Activated CD4-positive, alpha-beta T cell treated with anti-CD3 and anti-CD28 coated beads for 48 hours (primary cell): Measurements from ENCODE around the gene ST6GALNAC6.
A peak's percentile ranks its signal among the peaks of the same experiment; 100 is the strongest.
"Not testable (repeated sequence)": the region's sequence is repeated elsewhere in the genome, so short reads cannot be mapped to it uniquely, and the experiment has no call there.

ENCODE experiments used
- DNase-seq: peaks from one replicate; pipeline ENCODE4 v3.0.0-alpha.2; 2020

Gene ST6GALNAC6

DNA sequence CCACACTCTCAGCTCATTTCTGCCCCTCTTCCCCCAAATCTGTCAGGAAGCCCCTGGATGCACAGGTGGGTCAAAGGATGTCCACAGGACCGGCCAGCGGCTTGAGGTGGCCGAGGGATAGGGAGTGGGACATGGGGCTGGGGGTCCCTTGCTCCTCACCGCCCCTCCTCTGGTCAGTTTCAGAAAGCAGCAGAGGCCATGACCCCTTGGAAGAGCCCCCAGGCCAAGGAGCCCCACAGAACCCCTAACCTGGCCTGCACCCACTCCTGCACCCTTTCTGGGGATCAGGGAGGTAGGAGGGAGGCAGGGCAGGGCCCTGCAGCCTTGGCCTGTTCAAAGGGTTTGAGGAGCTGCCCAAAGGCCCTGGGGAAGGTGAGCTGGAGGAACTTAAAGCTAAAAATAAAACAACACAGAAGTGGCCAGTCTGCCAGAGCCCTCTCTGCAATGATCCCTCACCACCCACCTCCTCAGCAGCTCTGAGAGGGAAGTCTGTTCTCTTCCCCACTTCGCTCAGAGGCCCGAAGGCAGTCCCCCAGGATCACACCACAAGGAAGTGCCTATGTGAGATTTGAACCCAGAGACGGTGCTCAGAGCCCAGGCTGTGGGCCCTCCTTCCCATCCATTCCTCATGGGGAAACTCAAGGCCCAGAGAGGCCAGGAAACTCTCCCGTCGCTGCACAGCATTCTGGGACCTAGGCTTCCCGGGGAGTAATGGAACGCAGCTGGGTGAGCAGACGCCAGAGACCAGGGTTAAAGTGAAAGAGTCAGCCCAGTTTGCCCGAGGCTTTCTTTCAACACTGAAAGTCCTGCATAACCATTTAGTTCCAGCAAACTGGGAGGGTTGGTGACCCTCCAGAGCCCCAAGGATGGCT, 45.9 kb downstream of the ST6GALNAC6 start:
- DNase-seq = no peak

DNA sequence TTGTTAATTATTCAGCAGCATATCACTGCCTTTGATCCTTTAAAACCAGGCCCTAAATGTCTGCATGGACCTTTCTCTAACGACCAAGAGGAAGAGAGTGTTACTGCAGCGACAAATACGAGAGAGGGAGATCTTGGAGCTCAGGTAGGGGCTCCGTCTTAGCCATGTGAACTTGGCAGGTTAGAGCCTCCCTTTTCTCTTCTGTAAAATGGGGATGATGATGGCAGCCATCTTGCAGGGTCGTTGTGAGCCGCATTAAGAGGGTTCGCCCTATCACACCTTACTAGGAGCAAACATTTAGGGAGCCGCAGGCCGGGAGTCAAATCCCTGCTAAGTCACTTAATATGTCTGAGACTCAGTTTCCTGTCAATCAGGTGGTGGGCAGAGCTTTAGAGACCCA, 46.6 kb downstream of the ST6GALNAC6 start:
- DNase-seq = no peak

DNA sequence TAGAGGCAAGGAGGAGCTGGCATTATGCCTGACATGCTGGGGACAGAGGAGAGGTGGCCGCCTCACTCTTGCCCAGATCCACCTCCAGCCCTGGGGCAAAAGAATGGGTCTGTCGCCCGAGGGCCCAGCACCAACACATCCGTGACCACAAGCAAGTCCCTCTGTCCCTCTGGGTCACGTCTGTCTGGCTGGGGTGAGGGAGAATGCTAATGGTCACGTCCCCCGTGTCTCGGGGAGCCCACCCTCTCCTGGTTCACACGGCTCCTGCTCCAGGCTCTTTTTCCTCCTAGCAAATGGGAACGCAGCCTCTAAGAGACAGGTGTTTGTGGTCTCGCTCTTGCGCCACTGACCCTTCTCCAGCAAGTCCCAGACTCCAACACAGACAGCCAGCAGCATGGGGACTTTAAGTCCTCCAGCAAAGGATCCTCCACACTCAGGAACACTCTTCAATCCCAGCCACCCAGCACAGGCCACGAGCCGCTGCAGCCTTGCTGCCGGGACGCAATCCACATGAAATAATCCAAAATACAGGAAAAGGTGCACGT, 49.0 kb downstream of the ST6GALNAC6 start:
- no peak for DNase-seq

DNA sequence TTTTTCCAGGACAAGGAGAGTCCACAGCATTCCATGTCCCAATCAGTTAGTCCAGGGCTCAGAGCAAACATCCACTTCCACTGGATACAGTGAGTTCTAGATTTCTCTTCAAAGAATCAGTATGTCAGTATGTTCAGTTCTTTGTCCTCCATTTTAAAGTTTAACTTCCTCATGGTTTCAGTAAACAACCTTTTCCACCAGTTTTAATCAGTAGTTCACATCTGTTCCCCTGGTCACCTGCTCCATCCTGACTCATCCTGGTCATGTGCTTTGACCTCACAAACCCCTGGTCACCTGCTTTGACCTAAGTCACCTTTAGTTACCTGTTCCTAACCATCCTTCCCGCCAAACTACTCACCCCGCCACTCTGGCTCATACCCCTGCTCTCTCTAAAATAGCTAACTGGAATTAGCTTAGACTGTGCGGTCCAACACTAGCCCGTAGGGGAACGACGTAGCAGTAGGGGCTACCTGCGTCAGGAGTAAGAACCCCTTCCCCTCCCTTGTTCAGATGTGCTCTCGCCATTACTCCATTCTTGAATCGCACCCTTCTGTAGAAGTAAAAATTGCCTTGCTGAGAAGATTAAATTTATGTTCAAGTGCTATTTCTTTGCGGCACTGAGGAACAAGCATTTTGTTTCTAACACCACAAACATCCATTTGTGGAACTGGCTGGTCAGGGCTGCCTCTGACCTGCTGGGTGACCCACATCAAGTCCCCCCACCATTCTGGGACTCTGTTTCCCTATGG, 50.5 kb downstream of the ST6GALNAC6 start:
- DNase-seq = no peak

DNA sequence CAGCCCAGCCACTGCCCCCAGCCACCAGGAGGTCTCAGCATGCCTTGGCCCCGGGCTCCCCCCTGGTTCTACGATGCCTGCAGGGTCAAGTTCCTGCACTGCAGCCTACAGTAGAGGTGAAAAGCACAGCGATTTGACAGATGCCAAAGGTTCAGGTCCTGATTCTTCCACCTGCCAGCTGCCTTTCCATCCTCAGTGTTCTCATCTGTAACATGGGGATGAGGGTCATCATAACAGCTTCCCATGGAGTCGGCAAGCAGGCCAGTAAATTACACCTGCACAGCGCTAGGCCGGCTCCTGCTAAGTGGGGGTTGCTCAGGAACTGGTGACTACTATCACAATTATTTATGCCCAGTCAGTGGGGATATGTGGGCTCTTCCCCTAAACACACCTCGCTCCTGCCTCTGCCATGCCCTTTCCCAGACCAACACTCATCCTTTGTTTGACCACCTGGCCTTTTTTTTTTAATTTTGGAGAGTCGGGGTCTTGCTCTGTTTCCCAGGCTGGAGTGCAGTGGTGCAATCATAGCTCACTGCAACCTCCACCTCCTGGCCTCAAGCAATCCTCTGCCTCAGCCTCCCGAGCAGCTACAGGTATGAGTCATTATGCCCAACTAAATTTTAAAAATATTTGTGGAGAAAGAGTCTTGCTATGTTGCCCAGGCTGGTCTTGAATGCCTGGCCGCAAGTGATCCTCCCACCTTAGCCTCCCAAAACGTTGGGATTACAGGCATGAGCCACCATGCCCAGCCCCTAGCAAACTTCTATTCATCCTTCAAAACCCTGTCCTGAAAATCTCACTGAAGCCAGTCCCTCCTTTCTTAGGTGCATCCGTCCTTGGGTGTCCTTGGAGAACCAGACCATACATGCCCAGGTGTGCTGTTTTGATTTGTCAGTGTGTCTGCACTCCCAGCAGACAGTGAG, 51.3 kb downstream of the ST6GALNAC6 start:
- DNase-seq = no peak

DNA sequence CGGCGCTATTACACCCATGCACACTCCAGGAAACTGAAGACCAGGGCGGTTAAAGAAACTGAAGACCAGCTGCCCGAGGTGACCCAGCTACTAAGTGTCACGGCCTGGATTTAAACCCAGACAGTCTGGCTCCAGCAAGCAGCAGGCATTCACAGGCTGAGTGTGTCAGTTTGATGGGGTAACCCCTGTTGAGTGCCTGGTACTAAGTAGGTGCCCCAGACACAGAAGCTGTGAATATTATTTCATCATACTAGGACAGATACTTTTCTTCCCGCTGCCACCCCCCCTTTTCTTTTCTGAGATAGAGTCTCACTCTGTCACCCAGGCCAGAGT, 52.3 kb downstream of the ST6GALNAC6 start:
- DNase-seq = no peak

DNA sequence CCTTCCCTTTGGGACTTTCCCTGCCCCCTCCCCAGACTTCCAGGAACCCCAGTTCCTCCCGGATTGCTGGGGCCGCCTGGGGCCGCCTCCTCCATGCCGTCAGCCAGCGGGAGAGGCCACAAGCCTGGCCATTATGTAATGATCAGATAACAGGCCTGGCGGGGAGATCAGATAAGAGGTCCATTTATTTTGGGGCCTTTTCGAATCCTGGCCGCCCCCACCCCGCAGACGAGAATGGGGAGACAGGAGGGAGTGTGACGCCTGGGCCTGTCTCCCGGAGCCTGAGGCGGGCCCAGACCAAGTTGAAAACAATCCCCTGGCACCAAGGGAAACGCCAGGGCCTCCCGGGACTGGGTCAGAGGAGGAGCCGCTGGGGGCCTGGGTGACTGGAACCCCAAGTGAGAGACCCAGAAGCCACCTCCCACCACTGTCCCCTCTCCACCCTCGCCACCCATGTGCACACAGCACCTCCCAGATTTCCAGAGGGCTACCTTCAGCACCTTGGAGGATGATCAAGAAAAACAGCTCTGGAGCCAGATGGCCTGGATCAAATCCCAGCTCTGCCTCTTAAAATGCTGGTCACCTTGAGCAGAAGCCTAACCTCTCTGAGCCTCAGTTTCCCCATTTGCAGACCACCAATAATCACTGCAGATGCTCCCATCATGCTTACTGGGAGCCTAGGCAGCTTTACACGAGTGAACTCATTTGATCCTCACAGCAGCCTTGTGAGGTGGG, 52.8 kb downstream of the ST6GALNAC6 start:
- DNase-seq = no peak

DNA sequence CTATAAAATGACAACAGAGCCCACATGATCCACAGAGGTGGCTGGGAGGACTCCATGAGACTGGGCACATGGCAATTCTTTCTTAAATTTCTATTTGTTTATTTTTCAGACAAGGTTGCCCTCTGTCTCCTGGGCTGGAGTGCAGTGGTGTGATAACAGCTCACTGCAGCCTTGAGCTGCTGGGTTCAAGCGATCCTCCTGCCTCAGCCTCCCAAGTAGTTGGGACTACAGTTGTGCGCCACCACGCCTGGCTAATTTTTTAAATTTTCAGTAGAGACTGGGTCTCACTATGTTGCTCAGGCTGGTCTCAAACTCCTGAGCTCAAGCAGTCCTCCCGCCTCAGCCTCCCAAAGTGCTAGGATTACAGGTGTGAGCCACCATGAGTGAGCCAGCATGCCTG, 53.8 kb downstream of the ST6GALNAC6 start:
- not testable (repeated sequence) for DNase-seq

DNA sequence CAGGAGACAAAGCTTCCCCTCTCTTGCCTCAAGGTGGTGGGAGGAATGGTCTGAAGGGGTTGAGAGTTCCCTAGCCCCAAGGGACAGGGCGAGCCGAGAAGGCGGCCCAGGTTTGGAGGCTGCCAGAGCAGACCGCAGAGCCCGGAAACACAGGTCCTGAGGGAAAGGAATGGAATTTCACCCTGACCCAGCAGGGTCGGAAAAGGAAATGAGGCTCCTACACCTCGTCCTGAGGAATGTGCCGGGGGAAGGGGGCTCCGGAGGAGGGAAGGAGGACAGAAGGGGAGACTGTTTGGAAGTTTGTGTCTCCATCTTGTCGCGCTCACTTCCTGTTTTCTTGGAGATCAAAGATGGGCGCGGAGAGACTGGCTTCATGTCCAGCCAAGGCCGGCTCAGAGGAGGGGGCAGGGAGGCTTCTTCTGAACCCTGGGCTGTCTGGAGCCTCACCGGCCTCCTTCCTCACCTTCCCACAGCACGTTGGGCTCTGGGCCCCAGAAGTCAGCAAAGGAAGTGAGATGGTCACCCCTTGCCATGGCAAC, 54.5 kb downstream of the ST6GALNAC6 start:
- DNase-seq = no peak

DNA sequence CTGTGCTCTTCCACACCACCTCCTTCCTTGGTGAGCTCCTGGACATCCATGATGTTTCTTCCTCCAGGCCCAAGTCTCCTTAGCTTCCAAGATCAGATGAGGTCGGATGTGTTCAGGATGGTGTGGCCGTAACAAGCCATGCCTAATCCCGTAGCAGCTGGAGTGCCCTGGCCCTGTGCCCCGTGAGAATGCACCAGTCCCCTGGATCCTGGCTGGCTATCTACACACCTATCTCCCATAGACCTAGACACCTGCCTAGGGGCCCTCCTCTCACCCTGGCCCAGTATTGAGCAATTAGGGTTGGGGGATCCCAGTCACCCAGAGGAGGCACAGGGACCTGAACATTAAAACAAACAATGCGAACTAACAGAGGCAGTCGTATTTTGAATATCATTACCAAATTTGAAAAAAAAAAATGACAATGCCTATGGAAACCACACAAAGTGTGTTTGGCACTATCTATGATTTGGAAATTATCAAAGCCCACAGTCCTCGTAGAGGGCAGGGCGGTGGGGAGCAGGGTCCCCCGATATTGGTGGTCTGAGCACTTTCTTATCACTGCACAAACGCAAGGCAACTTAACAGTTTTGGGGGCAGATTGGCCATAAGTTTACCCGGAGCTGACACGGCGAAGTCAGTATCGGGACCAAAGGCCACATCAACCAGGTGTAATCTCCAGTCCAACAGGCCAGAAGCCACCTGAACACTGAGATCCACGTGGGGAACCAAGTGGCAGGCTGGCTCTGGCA, 58.1 kb downstream of the ST6GALNAC6 start:
- DNase-seq = no peak

DNA sequence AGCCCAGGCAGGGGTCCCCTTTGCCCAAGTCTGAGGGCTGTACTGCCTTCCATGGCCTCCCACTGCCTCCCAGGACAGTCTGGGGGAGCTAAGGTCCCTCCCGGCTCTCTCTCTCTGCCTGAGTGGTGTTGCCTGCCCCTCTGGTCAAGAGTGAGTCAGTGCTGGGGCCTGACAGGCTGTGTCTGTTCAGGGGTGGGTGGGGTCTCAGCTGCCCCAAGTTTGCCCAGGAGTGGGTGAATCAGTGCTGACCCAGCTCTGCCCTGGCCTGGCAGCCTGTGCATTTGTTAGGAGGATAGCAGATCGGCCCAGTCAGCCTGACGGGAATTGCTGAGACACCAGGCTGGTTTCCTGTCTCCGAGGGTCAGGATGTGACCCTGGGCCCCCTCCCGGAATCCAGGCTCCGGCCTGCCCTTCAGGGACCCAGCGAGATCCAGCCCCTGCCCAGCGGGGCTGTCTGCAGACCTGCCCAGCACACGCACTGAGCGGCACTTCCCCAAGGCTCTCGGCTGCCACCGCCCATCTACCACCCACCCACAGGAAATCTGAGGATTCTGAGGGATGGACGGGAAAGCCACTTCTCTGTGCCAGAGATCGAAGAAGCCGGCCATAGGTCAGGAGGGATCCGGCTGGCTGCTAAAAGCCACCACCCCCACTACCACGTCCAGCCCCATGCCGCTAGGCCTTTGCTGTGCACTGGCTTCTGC, 60.9 kb downstream of the ST6GALNAC6 start:
- no peak for DNase-seq

DNA sequence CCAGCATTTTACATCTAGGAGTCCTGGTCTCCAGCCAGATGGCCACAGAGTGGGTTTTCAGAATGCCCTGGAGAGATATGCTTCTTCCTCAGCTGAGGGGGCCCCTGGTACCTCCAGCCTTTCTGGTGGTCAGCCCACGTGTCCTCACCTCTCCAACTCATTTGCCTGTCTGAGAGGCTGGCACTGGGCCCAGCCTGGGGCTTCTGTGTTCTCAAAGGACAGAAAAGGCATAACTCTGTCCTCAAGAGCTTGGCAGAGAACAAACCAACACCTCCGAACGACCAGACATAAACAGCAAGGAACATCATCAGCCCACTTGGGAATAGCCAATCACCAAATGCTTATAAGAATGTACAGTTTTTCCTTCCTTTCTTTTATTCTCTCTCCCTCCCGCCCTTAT, 62.1 kb downstream of the ST6GALNAC6 start:
- no peak for DNase-seq

DNA sequence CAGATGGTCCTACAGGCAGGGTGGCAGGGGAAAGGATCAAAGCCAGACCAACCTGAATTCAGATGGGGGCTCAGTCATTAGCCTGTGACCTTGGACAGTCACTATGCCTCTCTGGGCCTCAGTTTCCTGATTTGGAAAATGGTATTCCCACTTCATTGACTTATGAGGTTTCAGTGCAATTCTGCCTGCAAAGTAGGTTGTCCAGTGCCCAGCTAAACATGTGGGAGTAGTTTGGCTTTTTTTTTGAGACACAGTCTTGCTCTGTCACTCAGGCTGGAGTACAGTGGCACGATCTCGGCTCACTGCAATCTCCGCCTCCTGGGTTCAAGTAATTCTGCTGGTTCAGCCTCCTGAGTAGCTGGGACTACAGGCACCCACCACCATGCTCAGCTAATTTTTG, 62.8 kb downstream of the ST6GALNAC6 start:
- not testable (repeated sequence) for DNase-seq

DNA sequence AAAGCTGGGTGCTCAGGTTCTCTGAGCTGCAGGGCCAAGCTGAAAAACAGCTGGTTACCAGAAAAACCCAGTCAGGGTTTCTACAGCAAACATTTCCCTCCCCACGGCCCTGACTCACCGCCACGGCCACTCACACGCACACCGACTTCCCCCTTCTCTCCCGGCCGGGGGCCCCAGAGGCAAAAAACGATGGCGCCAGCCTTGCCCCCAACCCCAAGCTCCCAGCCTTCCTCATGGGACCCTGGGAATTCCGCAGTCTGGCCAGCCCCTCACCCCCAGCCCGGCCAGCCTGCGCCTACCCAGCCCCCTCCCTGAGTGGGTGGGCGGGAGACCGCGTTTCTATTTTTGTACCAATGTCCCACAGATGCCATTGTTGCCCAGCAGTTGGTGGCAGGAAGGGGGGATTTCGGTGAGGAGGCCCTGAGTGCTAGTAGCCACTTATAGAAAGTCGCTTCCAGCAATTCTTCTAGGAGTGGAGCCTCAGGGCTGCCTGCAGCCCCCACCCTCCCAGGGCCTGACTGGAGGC, 63.3 kb downstream of the ST6GALNAC6 start:
- DNase-seq = peak; percentile 57
